Measurements from ENCODE around the gene FSTL4.
A peak's percentile ranks its signal among the peaks of the same experiment; 100 is the strongest.

DNA sequence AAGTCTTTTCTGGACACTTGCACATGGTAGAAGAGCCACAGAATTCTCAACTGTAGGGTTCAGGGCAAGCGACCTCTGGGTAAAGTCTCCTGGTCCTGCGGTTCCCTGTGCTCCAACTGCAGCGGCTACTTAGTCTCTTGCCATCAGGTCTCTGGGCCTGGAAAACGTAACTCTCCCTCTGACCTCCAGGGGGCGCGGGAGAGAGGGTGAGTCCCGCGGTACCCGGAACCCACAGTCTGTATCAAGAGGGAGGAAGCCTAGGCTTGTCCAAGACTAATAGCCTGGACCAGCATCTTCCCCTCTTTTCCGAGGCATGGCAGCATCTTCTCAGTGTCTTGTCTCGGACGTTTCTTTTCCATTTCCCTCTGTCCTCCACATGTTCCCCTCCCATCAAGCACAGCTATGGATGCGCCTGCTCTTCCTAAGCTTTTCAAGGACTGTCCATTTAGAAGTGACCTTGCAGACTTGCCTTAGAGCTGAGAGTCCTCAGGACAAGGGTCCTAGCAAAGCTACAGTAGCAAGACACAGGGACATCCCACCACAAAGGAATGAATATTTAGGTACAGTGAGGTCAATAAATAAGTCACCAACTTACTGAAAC lies 59.3 kb downstream of the FSTL4 start:
- TF ChIP-seq, protein P1, sequence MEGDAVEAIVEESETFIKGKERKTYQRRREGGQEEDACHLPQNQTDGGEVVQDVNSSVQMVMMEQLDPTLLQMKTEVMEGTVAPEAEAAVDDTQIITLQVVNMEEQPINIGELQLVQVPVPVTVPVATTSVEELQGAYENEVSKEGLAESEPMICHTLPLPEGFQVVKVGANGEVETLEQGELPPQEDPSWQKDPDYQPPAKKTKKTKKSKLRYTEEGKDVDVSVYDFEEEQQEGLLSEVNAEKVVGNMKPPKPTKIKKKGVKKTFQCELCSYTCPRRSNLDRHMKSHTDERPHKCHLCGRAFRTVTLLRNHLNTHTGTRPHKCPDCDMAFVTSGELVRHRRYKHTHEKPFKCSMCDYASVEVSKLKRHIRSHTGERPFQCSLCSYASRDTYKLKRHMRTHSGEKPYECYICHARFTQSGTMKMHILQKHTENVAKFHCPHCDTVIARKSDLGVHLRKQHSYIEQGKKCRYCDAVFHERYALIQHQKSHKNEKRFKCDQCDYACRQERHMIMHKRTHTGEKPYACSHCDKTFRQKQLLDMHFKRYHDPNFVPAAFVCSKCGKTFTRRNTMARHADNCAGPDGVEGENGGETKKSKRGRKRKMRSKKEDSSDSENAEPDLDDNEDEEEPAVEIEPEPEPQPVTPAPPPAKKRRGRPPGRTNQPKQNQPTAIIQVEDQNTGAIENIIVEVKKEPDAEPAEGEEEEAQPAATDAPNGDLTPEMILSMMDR (conservative IDR thresholded peaks at IDR 0.05; ENCODE audit: low read length): peak; percentile 88
- TF ChIP-seq EZH2phosphoT487 (IDR thresholded peaks at IDR 0.05; ENCODE audit: borderline replicate concordance, low read depth, low read length): no peak
